GM18870 (cell line): ENCODE results near the gene MPHOSPH8.

Experiments
- ATAC-seq: cut with Tn5 transposase; IDR thresholded peaks from one replicate; pipeline ENCODE4 v1.9.1; 2021; ENCODE audit warnings: moderate library complexity; ENCODE audit not compliant: unreplicated experiment

Gene MPHOSPH8

GRCh38 chr13:19633479-19634255 lies at the start of gene MPHOSPH8:
Gene MPHOSPH8, plus strand, starts transcription at chr13:19633659. Its CDS starts 90 bp downstream, at chr13:19633749.
- ATAC-seq = peak; percentile 98

GRCh38 chr13:19586904-19587634 lies 46.4 kb upstream of the MPHOSPH8 start:
- peak; percentile 74 for ATAC-seq

GRCh38 chr13:19587635-19588300 lies 45.7 kb upstream of the MPHOSPH8 start:
- ATAC-seq = peak; percentile 75

- no peak for ATAC-seq
Measured at GRCh38 chr13:19589312-19589711, 44.1 kb upstream of the MPHOSPH8 start.

GRCh38 chr13:19590423-19590822 lies 43.0 kb upstream of the MPHOSPH8 start:
- ATAC-seq = no peak

- ATAC-seq = no peak
Measured at GRCh38 chr13:19591864-19592263, 41.6 kb upstream of the MPHOSPH8 start.

- ATAC-seq = no peak
Measured at GRCh38 chr13:19592657-19593180, 40.7 kb upstream of the MPHOSPH8 start.

GRCh38 chr13:19596086-19596485 lies 37.4 kb upstream of the MPHOSPH8 start:
- no peak for ATAC-seq

GRCh38 chr13:19596960-19597361 lies 36.5 kb upstream of the MPHOSPH8 start:
- ATAC-seq = no peak

GRCh38 chr13:19597523-19597922 lies 35.9 kb upstream of the MPHOSPH8 start:
- no peak for ATAC-seq

- ATAC-seq = peak; percentile 56
Measured at GRCh38 chr13:19601749-19602725, 31.4 kb upstream of the MPHOSPH8 start.

- no peak for ATAC-seq
Measured at GRCh38 chr13:19604306-19604705, 29.2 kb upstream of the MPHOSPH8 start.

GRCh38 chr13:19605161-19605955 lies 28.1 kb upstream of the MPHOSPH8 start:
- no peak for ATAC-seq

GRCh38 chr13:19606152-19606551 lies 27.3 kb upstream of the MPHOSPH8 start:
- no peak for ATAC-seq

GRCh38 chr13:19606737-19607136 lies 26.7 kb upstream of the MPHOSPH8 start:
- ATAC-seq = no peak

GRCh38 chr13:19607523-19608078 lies 25.9 kb upstream of the MPHOSPH8 start:
- ATAC-seq = no peak

GRCh38 chr13:19618977-19619376 lies 14.5 kb upstream of the MPHOSPH8 start:
- peak; percentile 61 for ATAC-seq

GRCh38 chr13:19622193-19622592 lies 11.3 kb upstream of the MPHOSPH8 start:
- no peak for ATAC-seq

GRCh38 chr13:19624265-19624664 lies 9.2 kb upstream of the MPHOSPH8 start:
- ATAC-seq = no peak
